Testis (tissue), 3 donors: Measurements from ENCODE around the gene SBSN. TPM values are rescaled to one million over a fixed set of nuclear protein-coding genes. Genes with fewer than 3 reads are reported as not detected.
A peak's percentile ranks its signal among the peaks of the same experiment; 100 is the strongest.

Experiments
- DNase-seq: peaks from one replicate; pipeline ENCODE4 v3.0.0-alpha.2; 2019
- H3K27ac ChIP-seq, 2 donors: fragments of 200-600 bp; sonication (generic); one replicate each; pipeline ENCODE4 v1.5.1; 2019
- H3K27me3 ChIP-seq: fragments of 200-600 bp; sonication (generic); one replicate; pipeline ENCODE4 v1.5.1; 2019
- H3K36me3 ChIP-seq: fragments of 200-600 bp; sonication (generic); one replicate; pipeline ENCODE4 v1.5.1; 2017; ENCODE audit warnings: low read depth; ENCODE audit errors: missing control alignments
- H3K4me1 ChIP-seq: fragments of 200-600 bp; sonication (generic); one replicate; pipeline ENCODE4 v1.5.1; 2019
- H3K4me3 ChIP-seq, 2 donors: fragments of 200-600 bp; sonication (generic); one replicate each; pipeline ENCODE4 v1.5.1; 2017 to 2019
- H3K9me3 ChIP-seq: fragments of 200-600 bp; sonication (generic); one replicate; pipeline ENCODE4 v1.5.1; 2017
- POLR2A ChIP-seq: fragments of 450-650 bp; IDR thresholded peaks from one replicate; pipeline ENCODE4 v1.6.1; 2017; ENCODE audit warnings: antibody characterized with exemption, mild to moderate bottlenecking, moderate library complexity
- WGBS, 2 donors: methylation state at CpG; one replicate each; pipeline ENCODE4 v1.1.5; 2018; 5-methylcytosine and 5-hydroxymethylcytosine counted together
- intact Hi-C: fragments of 100-400 bp; cut with DNase I; formaldehyde crosslinking; loops from one replicate; pipeline ENCODE4 v1.15.1; 2023; ENCODE audit warnings: low total_unique reads
- polyA plus RNA-seq: library from polyadenylated mRNA; stranded (reverse); fragments of 350-450 nt; fragmentation: Illumina TruSeq; extraction: RNeasy Lipid Tissue Mini Kit (QIAGEN cat#74804); gene quantifications from one replicate; pipeline ENCODE4 v1.2.3, GENCODE V29; 2014; ENCODE audit warnings: low read depth, low replicate concordance; ENCODE audit not compliant: insufficient read depth
- total RNA-seq, 2 donors: library from RNA; depleted of rRNA; stranded (reverse); fragments of >200 nt; gene quantifications; one replicate each; pipeline ENCODE4 v1.2.3, GENCODE V29; 2016
- TF ChIP-seq, protein P1 (sequence below), 3 experiments: fragments of 450-650 bp in 2 of 3; fragments of 200-600 bp in 1 of 3; sonication (generic) in 1 of 3; IDR thresholded peaks; one replicate each; pipeline ENCODE4 v1.5.1; 2016 to 2019; ENCODE audit warnings: antibody characterized with exemption in 3 of 3, mild to moderate bottlenecking in 2 of 3, moderate library complexity in 1 of 3

SBSN gene
- total and polyA plus RNA-seq, 3 donors from 2014 or later, result 0.16 to 0.47 (median 0.19) TPM

DNA sequence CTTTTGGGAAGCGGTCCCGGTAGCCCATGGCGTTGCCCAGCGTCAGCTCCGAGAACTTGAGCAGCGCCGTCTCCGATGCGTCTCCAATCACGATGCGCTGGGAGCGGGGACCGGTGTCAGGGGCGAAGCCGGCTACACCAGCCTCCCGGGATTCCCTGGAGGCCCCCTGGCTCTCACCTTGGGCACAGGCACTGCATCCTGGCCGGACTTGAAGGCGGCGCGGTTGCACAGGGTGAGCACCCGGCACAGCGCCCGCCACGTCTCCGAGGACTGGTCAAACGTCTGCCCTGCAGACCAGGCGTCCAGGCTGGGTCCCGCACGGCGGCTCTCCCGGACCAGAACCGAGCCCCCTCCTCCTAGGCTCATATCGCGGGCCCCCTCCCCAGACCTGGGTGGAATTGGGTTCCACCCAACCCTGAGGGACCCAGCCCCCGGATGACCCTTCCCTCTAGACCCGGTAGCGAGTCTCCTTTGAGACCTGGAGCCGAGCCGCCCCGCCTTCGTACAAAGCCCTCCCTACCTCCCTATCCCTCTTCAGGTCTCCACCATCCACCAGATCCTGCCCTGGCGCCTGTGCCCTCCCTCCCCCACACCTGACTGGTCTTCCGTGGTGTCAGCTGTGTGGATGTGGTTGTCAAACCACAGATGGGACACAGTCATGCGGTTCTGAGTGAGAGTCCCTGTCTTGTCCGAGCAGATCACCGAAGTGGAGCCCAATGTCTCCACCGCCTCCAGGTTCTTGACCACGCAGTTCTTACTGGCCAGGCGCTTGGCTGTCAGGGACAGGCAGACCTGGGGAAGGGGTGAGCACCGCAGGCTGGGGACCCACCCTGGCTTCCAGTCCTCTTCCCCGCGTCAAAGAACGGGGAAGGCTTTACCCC lies 30.5 kb upstream of the SBSN start:
- Histone ChIP-seq H3K4me3 (peak overlapping the region; percentile 36 to 52), H3K27ac (no peak overlapping the region), H3K36me3 (no peaks in the 10 kb centered on the region), H3K4me1 (no peaks in the 10 kb centered on the region), H3K9me3 (no peaks in the 10 kb centered on the region), H3K27me3 (no peaks in the 10 kb centered on the region)
- 27 to 47% methylated on average over 12 to 53 of the region's 53 CpGs for WGBS, 2 donors
- TF ChIP-seq, protein P1, sequence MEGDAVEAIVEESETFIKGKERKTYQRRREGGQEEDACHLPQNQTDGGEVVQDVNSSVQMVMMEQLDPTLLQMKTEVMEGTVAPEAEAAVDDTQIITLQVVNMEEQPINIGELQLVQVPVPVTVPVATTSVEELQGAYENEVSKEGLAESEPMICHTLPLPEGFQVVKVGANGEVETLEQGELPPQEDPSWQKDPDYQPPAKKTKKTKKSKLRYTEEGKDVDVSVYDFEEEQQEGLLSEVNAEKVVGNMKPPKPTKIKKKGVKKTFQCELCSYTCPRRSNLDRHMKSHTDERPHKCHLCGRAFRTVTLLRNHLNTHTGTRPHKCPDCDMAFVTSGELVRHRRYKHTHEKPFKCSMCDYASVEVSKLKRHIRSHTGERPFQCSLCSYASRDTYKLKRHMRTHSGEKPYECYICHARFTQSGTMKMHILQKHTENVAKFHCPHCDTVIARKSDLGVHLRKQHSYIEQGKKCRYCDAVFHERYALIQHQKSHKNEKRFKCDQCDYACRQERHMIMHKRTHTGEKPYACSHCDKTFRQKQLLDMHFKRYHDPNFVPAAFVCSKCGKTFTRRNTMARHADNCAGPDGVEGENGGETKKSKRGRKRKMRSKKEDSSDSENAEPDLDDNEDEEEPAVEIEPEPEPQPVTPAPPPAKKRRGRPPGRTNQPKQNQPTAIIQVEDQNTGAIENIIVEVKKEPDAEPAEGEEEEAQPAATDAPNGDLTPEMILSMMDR (IDR thresholded peaks at IDR 0.05), result no peak
- no peak for TF ChIP-seq POLR2A
- intact Hi-C loops, result no loop called here
- DNase-seq, result no peak

DNA sequence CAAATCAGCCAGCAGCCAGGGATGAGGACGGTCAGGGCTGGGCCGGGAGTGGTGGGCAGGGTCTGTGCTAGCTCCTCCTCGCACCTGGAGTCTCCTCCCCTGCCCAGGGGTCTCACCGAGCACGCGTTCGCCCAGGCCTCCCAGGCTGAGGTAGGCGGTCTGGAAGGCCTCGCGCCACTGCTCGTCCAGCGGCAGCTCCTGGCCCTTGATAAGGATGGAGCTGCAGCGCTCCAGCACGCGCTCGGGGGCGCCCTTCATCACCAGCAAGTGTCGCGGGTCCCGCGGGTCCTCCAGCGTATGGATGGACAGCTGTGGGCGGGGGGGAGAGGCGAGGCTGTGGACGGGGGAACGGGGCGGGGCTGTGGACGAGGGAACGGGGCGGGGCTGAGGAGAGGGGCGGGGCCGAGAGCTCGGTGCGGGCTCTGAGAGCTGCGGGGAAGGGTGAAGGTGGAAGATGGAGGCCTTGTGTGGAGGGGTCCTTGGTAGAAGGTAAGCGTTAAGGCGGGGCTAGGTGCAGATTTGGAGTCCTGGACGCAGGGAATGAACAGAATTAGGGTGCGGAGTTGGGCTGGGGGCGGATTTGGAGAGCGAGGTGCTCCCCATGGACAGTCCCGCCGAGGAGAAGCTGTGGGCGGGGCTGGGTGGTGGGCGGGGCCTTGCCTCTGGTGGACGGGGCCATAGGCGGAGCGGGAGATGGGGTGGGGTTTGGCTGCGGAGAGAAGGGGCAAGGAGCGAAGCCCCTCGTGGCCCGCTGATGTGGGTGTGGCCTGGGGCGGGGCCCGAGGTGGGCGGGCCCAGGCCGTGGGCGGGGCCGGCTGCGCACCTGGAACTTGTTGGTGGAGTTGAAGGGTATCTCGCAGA lies 29.7 kb upstream of the SBSN start:
- peak; percentile 82 for DNase-seq
- Histone ChIP-seq H3K27ac (no peak overlapping the region), H3K27me3 (no peaks in the 10 kb centered on the region), H3K4me1 (no peaks in the 10 kb centered on the region), H3K36me3 (no peaks in the 10 kb centered on the region), H3K9me3 (no peaks in the 10 kb centered on the region), H3K4me3 (peak overlapping the region; percentile 36 to 52)
- TF ChIP-seq, protein P1 (IDR thresholded peaks at IDR 0.05), result no peak
- no peak for TF ChIP-seq POLR2A
- intact Hi-C loops, result no loop called here
- WGBS, 2 donors, result 1 to 4% methylated on average over 28 to 49 of the region's 60 CpGs

DNA sequence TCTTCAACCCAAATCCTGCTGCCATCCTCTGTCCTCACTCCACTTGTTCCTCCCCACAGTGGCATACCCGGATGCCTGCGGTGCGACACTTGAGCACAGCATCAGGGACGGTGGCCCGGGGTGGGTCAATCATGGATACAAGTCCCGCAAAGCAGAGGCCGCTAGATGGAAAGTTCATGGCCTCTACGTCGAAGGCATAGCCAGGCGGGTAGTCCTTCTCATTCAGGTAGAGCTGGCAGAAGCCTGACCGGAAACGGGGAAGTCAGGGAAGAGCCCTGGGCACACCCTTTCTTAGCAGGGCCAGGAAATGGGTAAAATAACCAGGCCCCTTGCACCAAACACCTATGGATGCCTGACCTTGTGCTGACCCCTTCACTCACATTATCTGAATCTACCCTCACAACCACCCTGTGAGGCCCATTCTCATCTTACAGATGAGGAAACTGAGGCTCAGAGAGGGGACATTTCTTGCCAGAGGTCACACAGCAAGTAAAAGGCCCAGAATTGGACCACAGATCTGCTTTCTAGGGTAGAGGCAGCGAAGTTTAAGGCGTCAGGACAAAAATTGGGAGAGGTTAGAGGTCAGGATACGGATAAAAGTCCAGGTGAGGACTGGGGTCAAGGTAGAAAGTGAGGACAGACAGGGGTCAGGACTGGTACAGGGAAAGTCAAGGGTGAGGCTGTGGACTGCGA lies 28.9 kb upstream of the SBSN start:
- no peak overlapping the region for H3K27ac ChIP-seq
- no peak for TF ChIP-seq POLR2A
- TF ChIP-seq, protein P1 (IDR thresholded peaks at IDR 0.05), result no peak
- H3K4me1 ChIP-seq, result no peaks in the 10 kb centered on the region
- no peak for DNase-seq
- 74 to 87% methylated on average over 15 to 16 of the region's 16 CpGs for WGBS, 2 donors
- H3K36me3 ChIP-seq, result no peaks in the 10 kb centered on the region
- no peaks in the 10 kb centered on the region for H3K27me3 ChIP-seq
- no peaks in the 10 kb centered on the region for H3K9me3 ChIP-seq
- peak overlapping the region in 1 of 2 donors; percentile 52 for H3K4me3 ChIP-seq
- intact Hi-C loops, result no loop called here

DNA sequence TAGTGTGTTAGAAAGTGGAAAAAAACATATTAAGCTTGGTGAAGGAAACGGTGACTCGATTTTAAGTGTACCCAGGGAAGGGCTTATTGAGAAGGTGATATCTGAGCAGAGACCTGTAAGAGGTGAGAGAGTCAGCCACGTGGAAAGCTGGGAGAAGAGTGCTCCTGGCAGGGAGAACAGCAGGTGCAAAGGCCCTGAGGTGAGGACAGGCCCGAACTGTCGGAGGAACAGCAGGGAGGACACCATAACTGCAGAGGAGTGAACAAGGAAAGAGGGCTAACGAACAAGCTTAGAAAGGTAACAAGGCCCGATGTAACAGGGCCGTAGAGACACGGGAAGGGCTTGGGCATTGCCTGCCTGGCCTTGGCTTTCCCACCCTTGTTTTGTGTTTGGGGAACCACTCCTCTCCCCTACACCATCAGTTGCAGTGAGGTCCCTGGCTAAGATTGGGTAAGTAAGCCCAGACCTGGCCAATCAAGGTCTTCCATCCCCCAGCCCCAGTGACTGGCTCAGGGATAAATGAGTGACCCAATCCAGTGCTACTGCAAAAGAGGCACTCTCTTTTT lies 28.0 kb upstream of the SBSN start:
- H3K4me1 ChIP-seq, result no peaks in the 10 kb centered on the region
- TF ChIP-seq, protein P1 (IDR thresholded peaks at IDR 0.05), result no peak
- TF ChIP-seq POLR2A, result no peak
- intact Hi-C loops, result no loop called here
- H3K36me3 ChIP-seq, result no peaks in the 10 kb centered on the region
- 83 to 88% methylated on average over 9 of the region's 9 CpGs for whole genome bisulfite sequencing, 2 donors
- no peak overlapping the region for H3K4me3 ChIP-seq
- H3K9me3 ChIP-seq, result no peaks in the 10 kb centered on the region
- no peak overlapping the region for H3K27ac ChIP-seq
- no peak for DNase-seq
- H3K27me3 ChIP-seq, result no peaks in the 10 kb centered on the region
